Measurements from ENCODE around the gene CELF2.
"Not testable (repeated sequence)": the region's sequence is repeated elsewhere in the genome, so short reads cannot be mapped to it uniquely, and the experiment has no call there.

The CELF2 gene

DNA sequence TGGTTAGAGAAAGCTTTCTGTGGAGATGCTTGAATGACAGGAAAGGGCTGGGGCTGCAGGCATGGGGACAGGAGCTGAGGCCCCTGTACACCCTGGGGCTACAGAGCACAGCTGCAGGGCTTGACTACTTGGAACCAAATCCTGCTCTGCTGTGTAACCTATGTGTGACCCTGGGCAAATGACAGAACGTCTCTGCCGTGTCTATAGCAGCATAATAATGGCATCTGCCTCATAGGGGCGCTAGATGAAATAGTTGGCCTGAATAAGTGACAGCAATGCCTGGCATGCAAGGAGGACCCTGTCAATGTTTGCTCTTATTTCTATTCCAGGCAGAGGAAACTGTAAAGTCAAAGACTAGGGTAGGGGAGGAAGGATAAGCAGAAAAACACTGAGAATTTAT, 339.8 kb downstream of the CELF2 start:
- no peak for DNase-seq (ENCODE audit: low read depth, low spot score)
- TF ChIP-seq, protein P1, sequence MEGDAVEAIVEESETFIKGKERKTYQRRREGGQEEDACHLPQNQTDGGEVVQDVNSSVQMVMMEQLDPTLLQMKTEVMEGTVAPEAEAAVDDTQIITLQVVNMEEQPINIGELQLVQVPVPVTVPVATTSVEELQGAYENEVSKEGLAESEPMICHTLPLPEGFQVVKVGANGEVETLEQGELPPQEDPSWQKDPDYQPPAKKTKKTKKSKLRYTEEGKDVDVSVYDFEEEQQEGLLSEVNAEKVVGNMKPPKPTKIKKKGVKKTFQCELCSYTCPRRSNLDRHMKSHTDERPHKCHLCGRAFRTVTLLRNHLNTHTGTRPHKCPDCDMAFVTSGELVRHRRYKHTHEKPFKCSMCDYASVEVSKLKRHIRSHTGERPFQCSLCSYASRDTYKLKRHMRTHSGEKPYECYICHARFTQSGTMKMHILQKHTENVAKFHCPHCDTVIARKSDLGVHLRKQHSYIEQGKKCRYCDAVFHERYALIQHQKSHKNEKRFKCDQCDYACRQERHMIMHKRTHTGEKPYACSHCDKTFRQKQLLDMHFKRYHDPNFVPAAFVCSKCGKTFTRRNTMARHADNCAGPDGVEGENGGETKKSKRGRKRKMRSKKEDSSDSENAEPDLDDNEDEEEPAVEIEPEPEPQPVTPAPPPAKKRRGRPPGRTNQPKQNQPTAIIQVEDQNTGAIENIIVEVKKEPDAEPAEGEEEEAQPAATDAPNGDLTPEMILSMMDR (IDR thresholded peaks at IDR 0.05; ENCODE audit: low read depth, low read length), result no peak
- in situ Hi-C loops (cut with HindIII; ENCODE audit: low sequenced_read_pairs), result no loop called here
- no peak overlapping the region for H3K4me3 ChIP-seq (ENCODE audit: low read depth, low read length)

DNA sequence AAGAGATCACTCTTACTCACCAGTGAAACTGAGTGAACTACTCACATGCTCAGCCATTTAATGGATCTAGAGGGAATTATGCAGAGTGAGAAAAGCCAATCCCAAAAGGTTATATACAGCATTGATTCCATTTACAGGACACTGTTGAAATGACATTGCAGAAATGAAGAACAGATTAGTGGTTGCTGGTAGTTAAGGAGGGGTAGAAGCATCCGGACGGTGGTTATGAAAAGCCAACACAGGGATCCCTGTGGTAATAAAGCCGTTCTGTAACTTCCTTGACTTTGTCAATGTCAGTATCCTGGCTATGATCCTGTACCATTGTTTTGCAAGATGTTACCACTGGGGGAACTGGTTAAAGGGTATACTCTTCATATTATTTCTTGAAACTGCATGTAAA, 340.3 kb downstream of the CELF2 start:
- in situ Hi-C loops (cut with HindIII; ENCODE audit: low sequenced_read_pairs), result no loop called here
- TF ChIP-seq, protein P1 (IDR thresholded peaks at IDR 0.05; ENCODE audit: low read depth, low read length), result no peak
- H3K4me3 ChIP-seq (ENCODE audit: low read depth, low read length), result no peak overlapping the region
- no peak for DNase-seq (ENCODE audit: low read depth, low spot score)

DNA sequence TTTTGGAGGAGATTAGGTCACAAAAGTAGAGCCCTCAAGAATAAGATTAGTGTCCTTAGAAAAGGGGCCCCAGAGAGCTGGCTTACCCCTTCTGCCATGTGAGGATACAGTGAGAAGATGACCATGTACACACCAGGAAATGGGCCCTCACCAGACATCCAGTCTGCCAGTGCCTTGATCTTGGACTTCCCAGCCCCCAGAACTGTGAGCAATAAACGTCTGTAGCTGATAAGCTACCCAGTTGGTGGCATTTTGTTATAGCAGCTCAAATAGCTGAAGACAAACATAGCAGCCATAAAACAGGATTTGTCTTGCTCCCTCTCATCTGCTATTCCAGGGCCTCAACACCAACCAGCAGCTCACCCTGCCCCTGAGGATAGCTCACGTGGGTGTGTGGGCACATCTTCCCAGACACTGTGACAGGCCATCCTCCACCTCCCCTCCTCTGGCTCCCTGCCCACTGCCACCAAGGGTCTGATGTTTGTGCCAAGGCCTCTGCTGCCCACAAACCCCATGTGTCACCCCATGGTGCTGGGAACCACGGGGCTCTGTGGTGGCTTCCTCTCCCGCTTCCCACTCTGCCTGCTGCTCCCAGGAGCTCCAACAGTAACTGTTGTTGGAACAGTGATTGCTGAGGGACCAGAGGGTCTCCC, 341.4 kb downstream of the CELF2 start:
- TF ChIP-seq, protein P1 (IDR thresholded peaks at IDR 0.05; ENCODE audit: low read depth, low read length), result no peak
- in situ Hi-C loops (cut with HindIII; ENCODE audit: low sequenced_read_pairs), result no loop called here
- no peak overlapping the region for H3K4me3 ChIP-seq (ENCODE audit: low read depth, low read length)
- no peak for DNase-seq (ENCODE audit: low read depth, low spot score)

DNA sequence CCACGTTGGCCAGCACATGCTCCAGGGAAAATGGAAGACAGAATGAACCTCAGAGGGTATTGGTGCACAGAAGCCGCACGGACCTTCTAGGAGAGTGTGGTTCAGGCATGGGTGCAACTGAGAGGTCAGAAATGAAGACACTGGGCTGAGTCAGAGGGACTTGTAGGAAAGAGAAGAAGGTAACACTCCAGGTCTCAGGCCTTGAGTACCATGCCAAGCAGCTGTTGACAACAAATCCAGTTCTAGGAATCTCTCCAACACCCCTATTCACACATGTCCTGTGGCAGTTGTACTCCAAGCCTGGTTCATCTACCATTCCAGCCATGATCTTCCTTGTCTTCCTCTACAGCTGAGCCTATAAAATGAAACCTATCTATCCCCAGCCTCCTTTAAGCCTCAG, 342.2 kb downstream of the CELF2 start:
- no peak for DNase-seq (ENCODE audit: low read depth, low spot score)
- no peak overlapping the region for H3K4me3 ChIP-seq (ENCODE audit: low read depth, low read length)
- TF ChIP-seq, protein P1 (IDR thresholded peaks at IDR 0.05; ENCODE audit: low read depth, low read length), result no peak
- in situ Hi-C loops (cut with HindIII; ENCODE audit: low sequenced_read_pairs), result no loop called here

DNA sequence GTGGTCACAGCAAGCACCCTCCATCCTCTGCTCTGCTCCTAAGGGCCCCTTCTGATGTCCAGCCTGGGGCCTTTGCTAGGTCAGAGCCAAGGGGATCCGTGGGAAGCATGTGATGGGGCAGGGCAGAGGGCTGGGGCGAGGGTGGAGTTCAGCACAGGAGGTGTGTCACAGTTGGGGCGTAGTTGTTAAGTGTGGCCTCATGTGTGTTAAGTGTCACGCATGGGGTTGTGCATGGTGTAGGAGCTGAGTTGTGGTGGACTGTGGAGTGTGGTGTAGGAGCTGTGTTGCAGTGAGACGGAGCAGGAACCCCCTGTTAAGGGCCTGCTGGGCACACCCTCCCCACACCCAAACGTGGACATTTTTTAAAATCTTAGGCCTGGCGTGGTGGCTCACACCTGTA, 345.8 kb downstream of the CELF2 start:
- TF ChIP-seq, protein P1 (IDR thresholded peaks at IDR 0.05; ENCODE audit: low read depth, low read length), result no peak
- in situ Hi-C loops (cut with HindIII; ENCODE audit: low sequenced_read_pairs), result no loop called here
- no peak overlapping the region for H3K4me3 ChIP-seq (ENCODE audit: low read depth, low read length)
- no peak for DNase-seq (ENCODE audit: low read depth, low spot score)

DNA sequence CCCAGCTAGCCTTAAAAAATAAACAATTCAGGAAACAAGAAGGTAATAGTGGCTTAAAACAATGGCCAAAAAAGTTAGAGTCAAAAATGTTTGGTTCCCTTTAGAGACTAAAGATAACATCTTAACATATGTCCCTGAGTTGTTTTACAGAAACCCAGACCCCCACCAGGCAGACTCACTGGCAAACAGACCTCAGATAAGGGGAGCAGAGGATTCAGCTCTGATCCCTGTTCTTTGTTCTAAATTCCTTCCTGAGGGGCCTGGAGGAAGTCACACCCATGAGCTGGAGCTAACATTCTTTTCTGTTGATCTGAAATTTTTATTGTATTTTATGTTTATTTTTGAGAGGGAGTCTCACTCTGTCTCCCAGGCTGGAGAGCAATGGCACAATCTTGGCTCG, 346.6 kb downstream of the CELF2 start:
- in situ Hi-C loops (cut with HindIII; ENCODE audit: low sequenced_read_pairs), result no loop called here
- TF ChIP-seq, protein P1 (IDR thresholded peaks at IDR 0.05; ENCODE audit: low read depth, low read length), result no peak
- no peak overlapping the region for H3K4me3 ChIP-seq (ENCODE audit: low read depth, low read length)
- no peak for DNase-seq (ENCODE audit: low read depth, low spot score)

DNA sequence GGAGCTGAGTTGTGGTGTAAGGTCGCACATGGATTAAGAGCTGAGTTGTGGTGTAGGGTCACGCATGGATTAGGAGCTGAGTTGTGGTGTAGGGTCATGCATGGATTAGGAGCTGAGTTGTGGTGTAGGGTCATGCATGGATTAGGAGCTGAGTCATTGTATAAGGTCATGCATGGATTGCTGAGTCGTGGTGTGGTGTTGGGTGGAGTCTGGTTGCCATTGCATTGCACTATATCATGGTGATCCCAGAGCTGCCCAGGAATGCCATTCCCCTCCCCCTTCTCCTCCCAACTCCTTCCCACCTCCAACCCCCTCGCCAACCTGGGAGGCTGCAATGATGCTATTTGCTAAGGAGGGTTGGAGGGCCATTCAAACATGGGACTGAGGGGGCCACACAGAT, 349.2 kb downstream of the CELF2 start:
- H3K4me3 ChIP-seq (ENCODE audit: low read depth, low read length); in situ Hi-C loops (cut with HindIII; ENCODE audit: low sequenced_read_pairs); DNase-seq (ENCODE audit: low read depth, low spot score): not testable (repeated sequence)

All from astrocyte of the spinal cord (primary cell).